ENCODE results near the gene HOXB7. TPM values are rescaled to one million over a fixed set of nuclear protein-coding genes. Genes with fewer than 3 reads are reported as not detected.

The HOXB7 gene
- total RNA-seq, 4 donors from 2014 or later, result 5.3 to 11.5 (median 8.4) TPM

DNA sequence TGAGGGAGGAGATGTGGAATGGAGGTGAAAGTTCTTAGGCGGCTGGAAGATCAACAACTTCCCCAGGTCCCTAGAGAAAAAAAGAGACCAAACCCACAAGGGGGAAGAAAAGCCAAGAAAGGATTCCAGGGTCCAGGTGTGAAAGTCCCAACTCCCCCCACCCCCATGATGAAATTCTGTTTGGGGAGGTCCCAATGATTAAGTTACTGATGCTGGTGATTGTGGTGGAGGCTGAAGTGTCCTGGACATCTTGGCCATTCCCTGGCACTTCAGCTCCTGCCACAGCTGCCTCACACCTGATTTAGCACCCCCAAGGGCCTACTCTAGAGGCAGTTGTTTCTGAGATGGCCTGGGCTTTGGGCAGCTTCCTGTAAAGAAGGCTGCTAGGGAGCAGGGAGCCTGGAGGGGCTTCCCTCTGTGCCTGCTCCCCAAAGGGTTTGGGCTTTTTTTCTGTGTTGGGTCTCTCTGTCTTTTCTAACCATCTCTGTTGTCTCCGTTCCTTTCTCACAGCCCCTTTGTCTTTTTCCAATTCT is 45.7 kb downstream of the HOXB7 start:
- ATAC-seq (ENCODE audit: low FRiP score) (no peak), DNase-seq (ENCODE audit: low spot score) (no peak)
- TF ChIP-seq, protein P1, sequence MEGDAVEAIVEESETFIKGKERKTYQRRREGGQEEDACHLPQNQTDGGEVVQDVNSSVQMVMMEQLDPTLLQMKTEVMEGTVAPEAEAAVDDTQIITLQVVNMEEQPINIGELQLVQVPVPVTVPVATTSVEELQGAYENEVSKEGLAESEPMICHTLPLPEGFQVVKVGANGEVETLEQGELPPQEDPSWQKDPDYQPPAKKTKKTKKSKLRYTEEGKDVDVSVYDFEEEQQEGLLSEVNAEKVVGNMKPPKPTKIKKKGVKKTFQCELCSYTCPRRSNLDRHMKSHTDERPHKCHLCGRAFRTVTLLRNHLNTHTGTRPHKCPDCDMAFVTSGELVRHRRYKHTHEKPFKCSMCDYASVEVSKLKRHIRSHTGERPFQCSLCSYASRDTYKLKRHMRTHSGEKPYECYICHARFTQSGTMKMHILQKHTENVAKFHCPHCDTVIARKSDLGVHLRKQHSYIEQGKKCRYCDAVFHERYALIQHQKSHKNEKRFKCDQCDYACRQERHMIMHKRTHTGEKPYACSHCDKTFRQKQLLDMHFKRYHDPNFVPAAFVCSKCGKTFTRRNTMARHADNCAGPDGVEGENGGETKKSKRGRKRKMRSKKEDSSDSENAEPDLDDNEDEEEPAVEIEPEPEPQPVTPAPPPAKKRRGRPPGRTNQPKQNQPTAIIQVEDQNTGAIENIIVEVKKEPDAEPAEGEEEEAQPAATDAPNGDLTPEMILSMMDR (IDR thresholded peaks at IDR 0.05), result no peak

DNA sequence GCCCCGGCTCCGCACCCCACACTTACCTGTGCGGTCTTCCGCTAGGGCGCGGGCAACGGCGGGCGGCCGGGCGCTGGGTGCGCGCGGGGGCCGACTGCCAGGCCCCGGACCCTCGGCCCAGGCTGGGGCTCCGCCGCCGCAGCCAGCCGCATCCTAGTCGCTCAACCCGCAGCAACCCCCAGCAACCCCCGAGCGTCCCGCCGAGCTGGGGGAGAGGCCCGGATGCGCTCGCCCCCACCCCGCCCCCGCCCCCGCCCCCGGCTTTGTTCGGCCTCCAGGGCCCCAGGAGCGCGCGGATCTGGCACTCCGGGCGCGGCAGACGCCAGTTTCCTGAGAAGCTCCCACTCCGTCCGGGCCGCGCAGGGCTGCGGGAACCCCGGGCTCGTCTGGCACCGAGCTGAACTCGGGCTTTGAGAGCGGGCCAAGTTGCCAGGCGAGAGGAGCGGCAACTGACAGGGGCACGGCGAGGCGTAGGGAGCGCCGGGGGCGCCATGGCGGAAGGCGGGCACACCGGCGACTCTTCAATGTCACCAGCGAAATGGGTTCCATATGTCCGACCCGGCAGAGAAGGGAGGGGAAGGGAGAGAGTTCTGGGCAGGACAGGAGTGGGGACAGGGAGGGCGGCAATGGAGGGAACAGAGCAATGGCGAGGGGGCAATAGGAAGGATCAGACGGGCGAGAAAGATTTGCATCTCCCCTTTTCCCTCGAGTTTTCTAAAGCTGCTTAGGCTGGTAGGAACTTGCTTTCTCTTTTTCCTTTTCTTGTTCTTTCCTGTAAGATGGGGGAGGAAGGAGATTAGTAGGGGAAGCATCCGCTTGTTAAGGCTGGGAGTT is 46.4 kb downstream of the HOXB7 start:
- DNase-seq (ENCODE audit: low spot score) (no peak), ATAC-seq (ENCODE audit: low FRiP score) (peak; percentile 24)
- TF ChIP-seq, protein P1 (IDR thresholded peaks at IDR 0.05), result no peak

DNA sequence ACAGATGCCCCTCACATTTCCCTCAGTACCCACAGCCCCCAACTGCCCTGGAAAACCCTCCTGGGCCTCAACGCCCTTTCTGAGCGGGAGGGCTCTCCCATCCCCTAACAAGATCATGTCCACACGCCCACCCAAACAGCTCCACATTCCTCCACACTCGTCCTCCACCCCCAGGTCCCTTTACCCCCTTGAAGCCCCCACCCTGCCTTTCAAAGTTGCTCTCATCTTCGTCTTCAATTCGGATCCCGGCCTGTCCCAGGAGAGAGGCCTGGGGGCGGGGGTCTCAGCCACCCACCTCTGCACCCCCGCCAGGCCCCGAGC is 47.0 kb downstream of the HOXB7 start:
- DNase-seq (ENCODE audit: low spot score) (no peak), ATAC-seq (ENCODE audit: low FRiP score) (no peak)
- TF ChIP-seq, protein P1 (IDR thresholded peaks at IDR 0.05), result no peak

DNA sequence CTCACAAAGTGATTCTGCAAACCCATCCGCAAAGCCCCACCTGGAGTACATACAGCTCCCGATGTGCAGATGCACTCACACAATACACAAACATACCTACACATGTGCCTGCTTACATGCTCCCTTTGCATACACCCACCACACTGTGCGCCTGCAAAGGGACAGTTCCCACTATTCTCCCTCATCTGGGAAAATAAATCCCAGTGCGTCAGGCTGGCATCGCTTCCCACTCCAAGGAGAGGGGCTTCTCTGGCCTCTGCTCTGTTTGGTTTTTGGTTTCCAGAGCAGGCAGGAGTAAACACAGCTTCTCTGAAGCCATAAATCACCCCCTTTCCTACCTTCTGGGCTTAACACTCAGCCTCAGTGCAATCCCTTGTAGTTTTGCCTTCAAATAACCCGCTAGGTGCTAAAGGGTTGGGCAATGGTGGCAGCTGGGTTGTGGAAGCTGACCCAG is 47.4 kb downstream of the HOXB7 start:
- DNase-seq (ENCODE audit: low spot score), result no peak
- no peak for ATAC-seq (ENCODE audit: low FRiP score)
- TF ChIP-seq, protein P1 (IDR thresholded peaks at IDR 0.05), result no peak

GRCh38 chr17:48562934-48563333 is 47.9 kb downstream of the HOXB7 start:
- DNase-seq (ENCODE audit: low spot score), result no peak
- TF ChIP-seq, protein P1 (IDR thresholded peaks at IDR 0.05), result no peak
- ATAC-seq (ENCODE audit: low FRiP score), result no peak

DNA sequence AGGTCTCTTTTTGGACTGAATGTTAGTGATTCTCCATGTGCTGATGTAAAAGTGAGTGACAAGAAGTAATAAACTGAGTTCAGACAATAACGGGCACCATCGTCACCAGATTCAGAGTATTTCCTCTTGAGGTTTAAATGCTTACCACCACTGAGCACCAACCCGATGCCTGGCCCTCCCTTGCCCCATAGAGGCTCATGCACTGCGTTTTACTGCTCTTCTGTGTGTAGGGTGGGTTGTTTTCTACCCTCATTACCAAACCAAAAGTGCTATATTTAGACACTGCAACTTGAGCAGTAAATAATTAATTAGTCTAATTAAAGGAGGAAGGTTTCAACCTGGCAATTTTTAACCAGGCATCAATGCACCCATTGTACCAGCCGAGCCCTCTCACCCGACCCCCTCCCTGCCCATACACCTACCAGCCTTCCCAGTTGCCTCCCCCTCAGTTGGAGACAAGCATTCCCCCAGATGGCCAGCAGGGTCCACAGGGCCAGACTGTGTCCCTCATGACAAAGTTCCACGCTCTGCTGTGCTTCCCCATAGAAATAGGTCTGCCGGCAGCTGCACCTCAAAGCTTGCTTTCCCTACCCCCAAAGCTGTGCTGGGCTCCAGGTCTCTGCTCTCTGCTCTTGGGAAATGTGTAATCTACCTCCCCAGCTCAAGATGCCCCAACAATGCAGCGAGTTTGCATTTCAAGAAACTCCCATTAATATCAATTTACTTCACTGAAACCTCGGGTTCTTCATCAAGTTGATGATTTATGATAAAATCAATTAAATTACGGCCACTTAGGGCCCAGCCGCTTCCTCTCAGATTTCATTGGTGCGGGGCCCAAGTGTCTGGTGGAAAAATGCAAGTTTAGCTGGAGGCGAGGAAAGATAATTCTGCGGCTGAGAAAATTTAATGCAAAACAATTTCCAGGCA is 48.7 kb downstream of the HOXB7 start:
- TF ChIP-seq, protein P1 (IDR thresholded peaks at IDR 0.05), result no peak
- DNase-seq (ENCODE audit: low spot score) (no peak), ATAC-seq (ENCODE audit: low FRiP score) (no peak)

Data from omental fat pad (tissue), 4 donors.